ENCODE data around the gene CRELD2.

- TF ChIP-seq CTCF (conservative IDR thresholded peaks at IDR 0.05; ENCODE audit: low read depth in 2 of 2) (no peak), REST (IDR thresholded peaks at IDR 0.05; ENCODE audit: unreplicated experiment) (no peak), EZH2 (IDR thresholded peaks at IDR 0.05; ENCODE audit: low read depth, unreplicated experiment) (no peak), EZH2phosphoT487 (IDR thresholded peaks at IDR 0.05; ENCODE audit: unreplicated experiment) (no peak), POLR2AphosphoS5 (IDR thresholded peaks at IDR 0.05; ENCODE audit: low read depth) (no peak), CREB1 (CRISPR knock-in tag; IDR thresholded peaks at IDR 0.05; ENCODE audit: low read depth) (no peak), NANOG (IDR thresholded peaks at IDR 0.05; ENCODE audit: borderline replicate concordance) (no peak), JUNB (IDR thresholded peaks at IDR 0.05; ENCODE audit: unreplicated experiment) (no peak), ZNF331 (CRISPR knock-in tag; IDR thresholded peaks at IDR 0.05; ENCODE audit: low read depth) (no peak), ZNF114 (CRISPR knock-in tag; IDR thresholded peaks at IDR 0.05) (no peak), ETS1 (IDR thresholded peaks at IDR 0.05) (no peak)
These were observed 51.5 kb downstream of the CRELD2 start for GRCh38 chr22:49969751-49970527.

Measured in GM23338 (cell line).